Fibroblast of lung (primary cell): ENCODE results near the gene KCNG2. TPM values are rescaled to one million over a fixed set of nuclear protein-coding genes. Genes with fewer than 3 reads are reported as not detected.

Experiments used
- DNase-seq, 2 donors: peaks; one replicate each; pipeline versions ENCODE4 v3.0.0 to v3.0.0-alpha.2; 2010; ENCODE audit warnings: low read depth in 2 of 2
- H2AFZ ChIP-seq: 2 replicates; pipeline ENCODE4 v1.5.1; 2012; ENCODE audit warnings: low read length, control low read depth, inconsistent platforms
- H3K27ac ChIP-seq: 2 replicates; pipeline ENCODE4 v1.5.1; 2011; ENCODE audit warnings: low read length, control low read depth; ENCODE audit not compliant: insufficient read depth
- H3K27me3 ChIP-seq: 2 replicates; pipeline ENCODE4 v1.5.1; 2011; ENCODE audit warnings: mild to moderate bottlenecking, low read length; ENCODE audit not compliant: control insufficient read depth, insufficient read depth
- H3K36me3 ChIP-seq: 2 replicates; pipeline ENCODE4 v1.5.1; 2011; ENCODE audit warnings: low read length; ENCODE audit not compliant: control insufficient read depth, insufficient read depth
- H3K4me1 ChIP-seq: 2 replicates; pipeline ENCODE4 v1.5.1; 2011; ENCODE audit warnings: low read length; ENCODE audit not compliant: control insufficient read depth, insufficient read depth; ENCODE audit errors: extremely low read depth
- H3K4me2 ChIP-seq: 2 replicates; pipeline ENCODE4 v1.5.1; 2011; ENCODE audit warnings: low read length, control low read depth; ENCODE audit not compliant: insufficient read depth; ENCODE audit errors: extremely low read depth
- H3K4me3 ChIP-seq, 4 experiments: fragments of 200-600 bp in 1 of 4; sonication (generic) in 1 of 4; replicated peaks in 1 of 4; 2 replicates each; pipeline ENCODE4 v1.5.1; 2011 to 2016; ENCODE audit warnings: low read length in 4 of 4, low read depth in 3 of 4, mild to moderate bottlenecking in 3 of 4, control low read depth in 2 of 4, inconsistent platforms in 1 of 4, mixed read lengths in 1 of 4; ENCODE audit not compliant: insufficient read depth in 1 of 4; ENCODE audit errors: control extremely low read depth in 1 of 4
- H3K79me2 ChIP-seq: 2 replicates; pipeline ENCODE4 v1.5.1; 2012; ENCODE audit warnings: mild to moderate bottlenecking, low read length, inconsistent platforms; ENCODE audit not compliant: control insufficient read depth, insufficient read depth
- H3K9ac ChIP-seq: 2 replicates; pipeline ENCODE4 v1.5.1; 2011; ENCODE audit warnings: mild to moderate bottlenecking, low read length, control low read depth; ENCODE audit not compliant: insufficient read depth
- H3K9me3 ChIP-seq: 2 replicates; pipeline ENCODE4 v1.5.1; 2012; ENCODE audit warnings: low read depth, low read length; ENCODE audit not compliant: control insufficient read depth, insufficient read depth
- H4K20me1 ChIP-seq: 2 replicates; pipeline ENCODE4 v1.5.1; 2011; ENCODE audit warnings: low read length; ENCODE audit not compliant: control insufficient read depth, insufficient read depth; ENCODE audit errors: extremely low read depth
- CTCF ChIP-seq, 2 donors: IDR thresholded peaks in 1 of 2; conservative IDR thresholded peaks in 1 of 2; 1 replicate in 1 of 2; 2 replicates in 1 of 2; pipeline ENCODE4 v1.5.1; 2011 to 2012; ENCODE audit warnings: low read length in 2 of 2, control low read depth in 1 of 2, inconsistent platforms in 1 of 2, low read depth in 1 of 2, mild to moderate bottlenecking in 1 of 2
- EZH2 ChIP-seq: IDR thresholded peaks from 2 replicates; pipeline ENCODE4 v1.5.1; 2012; ENCODE audit warnings: low read length, control low read depth, mild to moderate bottlenecking; ENCODE audit errors: missing control alignments
- polyA plus RNA-seq, 2 donors: library from polyadenylated mRNA; depleted of rRNA in 1 of 2; stranded (reverse) in 1 of 2; unstranded in 1 of 2; fragments of >200 nt; gene quantifications; 2 replicates each; pipeline ENCODE4 v1.2.1, GENCODE V29; 2011 to 2012; ENCODE audit warnings: missing spikeins in 1 of 2
- total RNA-seq: library from RNA; depleted of rRNA; stranded (reverse); fragments of >200 nt; gene quantifications from 2 replicates; pipeline ENCODE4 v1.2.1, GENCODE V29; 2014

Gene KCNG2
- total and polyA plus RNA-seq, 2 donors (not counting 1 experiment from before 2014, with no cell fraction given): 0.42 to 10.1 TPM

GRCh38 chr18:79794846-79795245 is 2.9 kb upstream of the KCNG2 start:
- no peak overlapping the region for H3K9ac ChIP-seq
- TF ChIP-seq CTCF (conservative IDR thresholded peaks at IDR 0.05 in 1 of 2, IDR thresholded peaks at IDR 0.05 in 1 of 2; ENCODE audit: low read depth in 1 of 2, low read length in 2 of 2): no peak
- TF ChIP-seq EZH2: no peak
- no peak overlapping the region for H2AFZ ChIP-seq
- no peak overlapping the region for H3K4me3 ChIP-seq
- no peaks in the 10 kb centered on the region for H4K20me1 ChIP-seq
- H3K27me3 ChIP-seq: peaks cover 26% of the 10 kb centered on the region
- H3K4me1 ChIP-seq: peaks cover 26% of the 10 kb centered on the region
- no peak overlapping the region for H3K4me2 ChIP-seq
- H3K79me2 ChIP-seq: no peaks in the 10 kb centered on the region
- H3K36me3 ChIP-seq: no peaks in the 10 kb centered on the region
- no peak overlapping the region for H3K27ac ChIP-seq
- no peaks in the 10 kb centered on the region for H3K9me3 ChIP-seq
- no peak for DNase-seq

- no peak overlapping the region for H3K9ac ChIP-seq
These were observed 2.3 kb upstream of the KCNG2 start for GRCh38 chr18:79795446-79795845.

GRCh38 chr18:79796016-79796415 is 1.7 kb upstream of the KCNG2 start:
- Histone ChIP-seq H4K20me1 (no peaks in the 10 kb centered on the region), H2AFZ (no peak overlapping the region), H3K4me1 (peaks cover 22% of the 10 kb centered on the region), H3K27me3 (peaks cover 28% of the 10 kb centered on the region), H3K9me3 (no peaks in the 10 kb centered on the region), H3K9ac (no peak overlapping the region), H3K4me2 (no peak overlapping the region), H3K79me2 (no peaks in the 10 kb centered on the region), H3K36me3 (no peaks in the 10 kb centered on the region), H3K4me3 (no peak overlapping the region), H3K27ac (no peak overlapping the region)
- DNase-seq: no peak
- TF ChIP-seq CTCF (conservative IDR thresholded peaks at IDR 0.05 in 1 of 2, IDR thresholded peaks at IDR 0.05 in 1 of 2; ENCODE audit: low read depth in 1 of 2, low read length in 2 of 2) (no peak), EZH2 (no peak)

More at GRCh38 chr18:79795446-79795845, 2.3 kb upstream of the KCNG2 start:
- DNase-seq: no peak
- no peaks in the 10 kb centered on the region for H3K36me3 ChIP-seq
- no peak overlapping the region for H2AFZ ChIP-seq
- H3K4me3 ChIP-seq: no peak overlapping the region
- H3K27ac ChIP-seq: no peak overlapping the region
- H4K20me1 ChIP-seq: no peaks in the 10 kb centered on the region
- H3K9me3 ChIP-seq: no peaks in the 10 kb centered on the region
- H3K4me2 ChIP-seq: no peak overlapping the region
- H3K4me1 ChIP-seq: peaks cover 26% of the 10 kb centered on the region
- TF ChIP-seq EZH2 (no peak), CTCF (conservative IDR thresholded peaks at IDR 0.05 in 1 of 2, IDR thresholded peaks at IDR 0.05 in 1 of 2; ENCODE audit: low read depth in 1 of 2, low read length in 2 of 2) (no peak)
- H3K79me2 ChIP-seq: no peaks in the 10 kb centered on the region
- H3K27me3 ChIP-seq: peaks cover 28% of the 10 kb centered on the region
